GM19351 (cell line): ENCODE results near the gene CTDSPL.

Experiments used
- ATAC-seq: cut with Tn5 transposase; IDR thresholded peaks from one replicate; pipeline ENCODE4 v1.9.1; 2021; ENCODE audit warnings: mild to moderate bottlenecking, moderate library complexity; ENCODE audit not compliant: unreplicated experiment

Gene CTDSPL

GRCh38 chr3:37890522-37890921, 28.8 kb downstream of the CTDSPL start:
- no peak for ATAC-seq

- peak; percentile 83 for ATAC-seq
Observed at GRCh38 chr3:37891227-37891626, 29.5 kb downstream of the CTDSPL start.

- no peak for ATAC-seq
Observed at GRCh38 chr3:37892927-37893600, 31.4 kb downstream of the CTDSPL start.

- no peak for ATAC-seq
Observed at GRCh38 chr3:37896827-37897226, 35.1 kb downstream of the CTDSPL start.

- ATAC-seq, result no peak
Observed at GRCh38 chr3:37897763-37898162, 36.1 kb downstream of the CTDSPL start.

GRCh38 chr3:37898424-37898823, 36.7 kb downstream of the CTDSPL start:
- no peak for ATAC-seq

GRCh38 chr3:37899101-37899707, 37.5 kb downstream of the CTDSPL start:
- ATAC-seq, result peak; percentile 66

- no peak for ATAC-seq
Observed at GRCh38 chr3:37899711-37900306, 38.1 kb downstream of the CTDSPL start.

GRCh38 chr3:37901721-37902120, 40.0 kb downstream of the CTDSPL start:
- ATAC-seq, result no peak

GRCh38 chr3:37902674-37903073, 41.0 kb downstream of the CTDSPL start:
- ATAC-seq, result no peak

- ATAC-seq, result no peak
Observed at GRCh38 chr3:37903320-37903719, 41.6 kb downstream of the CTDSPL start.

- no peak for ATAC-seq
Observed at GRCh38 chr3:37903734-37904133, 42.1 kb downstream of the CTDSPL start.

GRCh38 chr3:37904601-37905000, 42.9 kb downstream of the CTDSPL start:
- ATAC-seq, result no peak

GRCh38 chr3:37905346-37905745, 43.7 kb downstream of the CTDSPL start:
- ATAC-seq, result no peak

- ATAC-seq, result no peak
Observed at GRCh38 chr3:37905987-37906674, 44.5 kb downstream of the CTDSPL start.

GRCh38 chr3:37906734-37907282, 45.1 kb downstream of the CTDSPL start:
- ATAC-seq, result no peak

GRCh38 chr3:37907371-37907770, 45.7 kb downstream of the CTDSPL start:
- no peak for ATAC-seq

GRCh38 chr3:37907906-37908305, 46.2 kb downstream of the CTDSPL start:
- peak; percentile 96 for ATAC-seq

- no peak for ATAC-seq
Observed at GRCh38 chr3:37909067-37909911, 47.6 kb downstream of the CTDSPL start.

- no peak for ATAC-seq
Observed at GRCh38 chr3:37910671-37911400, 49.2 kb downstream of the CTDSPL start.
